H9 (cell line): ENCODE results near the gene DHODH. TPM values are rescaled to one million over a fixed set of nuclear protein-coding genes. Genes with fewer than 3 reads are reported as not detected.

Experiments
- DNase-seq: peaks from one replicate; pipeline ENCODE4 v3.0.0-alpha.2; 2017
- H2AFZ ChIP-seq: one replicate; pipeline ENCODE4 v1.6.1; 2013; ENCODE audit warnings: mild to moderate bottlenecking, low read length, control low read depth, moderate library complexity
- H2AK5ac ChIP-seq: 2 replicates; pipeline ENCODE4 v1.6.1; 2013; ENCODE audit warnings: low read length, control low read depth, mixed read lengths; ENCODE audit not compliant: insufficient read length
- H2BK120ac ChIP-seq: one replicate; pipeline ENCODE4 v1.6.1; 2013; ENCODE audit warnings: low read depth, mild to moderate bottlenecking, low read length, control low read depth, inconsistent platforms; ENCODE audit not compliant: poor library complexity, severe bottlenecking
- H2BK12ac ChIP-seq: 2 replicates; pipeline ENCODE4 v1.6.1; 2013; ENCODE audit warnings: low read length, control low read depth, mixed read lengths, low read depth; ENCODE audit not compliant: insufficient read length
- H2BK15ac ChIP-seq: 2 replicates; pipeline ENCODE4 v1.6.1; 2013; ENCODE audit warnings: low read depth, low read length, control low read depth
- H2BK20ac ChIP-seq: one replicate; pipeline ENCODE4 v1.6.1; 2013; ENCODE audit warnings: low read depth, mild to moderate bottlenecking, low read length, control low read depth, inconsistent platforms; ENCODE audit not compliant: poor library complexity, severe bottlenecking
- H2BK5ac ChIP-seq: 2 replicates; pipeline ENCODE4 v1.6.1; 2013; ENCODE audit warnings: low read length, control low read depth, mixed read lengths; ENCODE audit not compliant: insufficient read length
- H3K14ac ChIP-seq: 2 replicates; pipeline ENCODE4 v1.6.1; 2013; ENCODE audit warnings: low read length, control low read depth; ENCODE audit not compliant: insufficient read depth
- H3K18ac ChIP-seq: 2 replicates; pipeline ENCODE4 v1.6.1; 2013; ENCODE audit warnings: low read depth, mild to moderate bottlenecking, mixed read lengths, low read length, control low read depth; ENCODE audit not compliant: insufficient read length
- H3K23ac ChIP-seq: 2 replicates; pipeline ENCODE4 v1.6.1; 2013; ENCODE audit warnings: low read length, control low read depth, mixed read lengths, low read depth; ENCODE audit not compliant: insufficient read length
- H3K23me2 ChIP-seq: 2 replicates; pipeline ENCODE4 v1.6.1; 2013; ENCODE audit warnings: low read depth, mild to moderate bottlenecking, mixed read lengths, low read length, control low read depth; ENCODE audit not compliant: insufficient read length, poor library complexity, severe bottlenecking
- H3K27ac ChIP-seq: 2 replicates; pipeline ENCODE4 v1.5.1; 2013; ENCODE audit warnings: low read length, control low read depth, mixed read lengths, low read depth; ENCODE audit not compliant: insufficient read length
- H3K27me3 ChIP-seq: 2 replicates; pipeline ENCODE4 v1.6.1; 2013; ENCODE audit warnings: low read length, control low read depth, inconsistent platforms; ENCODE audit not compliant: insufficient read depth
- H3K4ac ChIP-seq: 2 replicates; pipeline ENCODE4 v1.6.1; 2013; ENCODE audit warnings: low read depth, mild to moderate bottlenecking, control low read depth, inconsistent platforms, low read length, moderate library complexity
- H3K4me1 ChIP-seq: 2 replicates; pipeline ENCODE4 v1.6.1; 2013; ENCODE audit warnings: low read length, control low read depth, inconsistent platforms; ENCODE audit not compliant: insufficient read depth
- H3K4me2 ChIP-seq: 2 replicates; pipeline ENCODE4 v1.6.1; 2013; ENCODE audit warnings: low read length, control low read depth, mixed read lengths; ENCODE audit not compliant: insufficient read length, insufficient read depth
- H3K56ac ChIP-seq: 2 replicates; pipeline ENCODE4 v1.6.1; 2013; ENCODE audit warnings: low read depth, mild to moderate bottlenecking, mixed read lengths, low read length, control low read depth; ENCODE audit not compliant: insufficient read length
- H3K79me1 ChIP-seq: 2 replicates; pipeline ENCODE4 v1.6.1; 2013; ENCODE audit warnings: low read depth, mild to moderate bottlenecking, moderate library complexity, low read length, control low read depth, inconsistent platforms; ENCODE audit not compliant: insufficient read depth, poor library complexity, severe bottlenecking
- H3K79me2 ChIP-seq: 2 replicates; pipeline ENCODE4 v1.6.1; 2013; ENCODE audit warnings: low read length, control low read depth, inconsistent platforms; ENCODE audit not compliant: insufficient read depth
- H3K9ac ChIP-seq: 2 replicates; pipeline ENCODE4 v1.6.1; 2013; ENCODE audit warnings: low read length, control low read depth, mixed read lengths; ENCODE audit not compliant: insufficient read length; ENCODE audit errors: extremely low read depth
- H3K9me3 ChIP-seq: one replicate; pipeline ENCODE4 v1.6.1; 2013; ENCODE audit warnings: low read depth, low read length, inconsistent platforms; ENCODE audit not compliant: control insufficient read depth
- H3T11ph ChIP-seq: one replicate; pipeline ENCODE4 v1.6.1; 2013; ENCODE audit warnings: mild to moderate bottlenecking, low read length, control low read depth, inconsistent platforms
- H4K20me1 ChIP-seq: one replicate; pipeline ENCODE4 v1.6.1; 2013; ENCODE audit not compliant: control insufficient read depth, insufficient read length, insufficient read depth
- H4K5ac ChIP-seq: 2 replicates; pipeline ENCODE4 v1.6.1; 2013; ENCODE audit warnings: low read depth, mild to moderate bottlenecking, mixed read lengths, low read length, control low read depth; ENCODE audit not compliant: insufficient read length
- H4K8ac ChIP-seq: replicated peaks from 2 replicates; pipeline ENCODE4 v1.6.1; 2013; ENCODE audit warnings: low read length, control low read depth, mixed read lengths, low read depth; ENCODE audit not compliant: insufficient read length
- H4K91ac ChIP-seq: 2 replicates; pipeline ENCODE4 v1.6.1; 2013; ENCODE audit warnings: low read depth, mild to moderate bottlenecking, moderate library complexity, mixed read lengths, low read length, control low read depth; ENCODE audit not compliant: insufficient read length
- H3K27ac Mint-ChIP-seq, 3 experiments: 2 replicates in 2 of 3; 3 replicates in 1 of 3; pipeline ENCODE4 v1.8.0; 2020 to 2021; ENCODE audit warnings: mixed read lengths in 3 of 3, mild to moderate bottlenecking in 1 of 3, moderate library complexity in 1 of 3
- H3K27me3 Mint-ChIP-seq: 2 replicates; pipeline ENCODE4 v1.8.0; 2021; ENCODE audit warnings: low read depth, mild to moderate bottlenecking, moderate library complexity, mixed read lengths
- H3K36me3 Mint-ChIP-seq, 3 experiments: 2 replicates in 2 of 3; 3 replicates in 1 of 3; pipeline ENCODE4 v1.8.0; 2020 to 2021; ENCODE audit warnings: low read depth in 3 of 3, mixed read lengths in 3 of 3; ENCODE audit not compliant: insufficient read depth in 1 of 3
- H3K4me1 Mint-ChIP-seq, 2 experiments: 2 replicates each; pipeline ENCODE4 v1.8.0; 2020; ENCODE audit warnings: mixed read lengths in 2 of 2
- H3K4me3 Mint-ChIP-seq, 2 experiments: 2 replicates in 1 of 2; 3 replicates in 1 of 2; pipeline ENCODE4 v1.8.0; 2020 to 2021; ENCODE audit warnings: mild to moderate bottlenecking in 2 of 2, mixed read lengths in 2 of 2, moderate library complexity in 1 of 2
- H3K9me3 Mint-ChIP-seq, 2 experiments: 2 replicates in 1 of 2; 3 replicates in 1 of 2; pipeline ENCODE4 v1.8.0; 2020; ENCODE audit warnings: mild to moderate bottlenecking in 2 of 2, mixed read lengths in 2 of 2, moderate library complexity in 1 of 2
- WGBS: extraction: QIAGEN DNeasy Blood & Tissue Kit; methylation state at CpG from one replicate; pipeline ENCODE4 v1.1.7; 2013; ENCODE audit warnings: missing lambda C conversion rate, low lambda C conversion rate, mixed read lengths; ENCODE audit not compliant: insufficient read length; ENCODE audit errors: extremely low coverage; 5-methylcytosine and 5-hydroxymethylcytosine counted together
- total RNA-seq: library from RNA; stranded (reverse); gene quantifications from 2 replicates; pipeline ENCODE4 v1.2.1, GENCODE V29; 2021
- TF ChIP-seq, protein P1 (sequence below): fragments of 200-600 bp; sonication (generic); conservative IDR thresholded peaks from 3 replicates; pipeline ENCODE4 v1.8.0; 2021; ENCODE audit warnings: antibody characterized with exemption, mild to moderate bottlenecking

Gene DHODH
- total RNA-seq, 1 experiment from 2014 or later: 16.4 TPM

DNA sequence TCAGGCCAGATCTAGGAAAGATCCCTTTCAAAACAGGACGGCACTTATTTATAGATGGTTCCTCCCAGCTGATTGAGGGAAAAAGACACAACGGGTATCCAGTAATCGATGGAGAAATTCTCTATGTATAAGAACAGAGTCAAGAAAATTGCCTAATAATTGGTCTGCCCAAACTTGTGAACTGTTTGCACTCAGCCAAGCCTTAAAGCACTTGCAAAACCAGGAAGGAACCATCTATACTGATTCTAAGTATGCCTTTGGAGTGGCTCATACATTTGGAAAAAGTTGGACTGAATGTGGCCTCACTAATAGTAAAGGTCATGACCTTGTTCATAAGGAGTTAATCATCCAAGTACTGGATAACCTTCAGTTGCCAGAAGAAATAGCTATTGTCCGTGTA is 60.4 kb downstream of the DHODH start:
- no peak overlapping the region for H4K5ac ChIP-seq
- no peak for DNase-seq
- no peak overlapping the region for H3K4ac ChIP-seq
- TF ChIP-seq, protein P1, sequence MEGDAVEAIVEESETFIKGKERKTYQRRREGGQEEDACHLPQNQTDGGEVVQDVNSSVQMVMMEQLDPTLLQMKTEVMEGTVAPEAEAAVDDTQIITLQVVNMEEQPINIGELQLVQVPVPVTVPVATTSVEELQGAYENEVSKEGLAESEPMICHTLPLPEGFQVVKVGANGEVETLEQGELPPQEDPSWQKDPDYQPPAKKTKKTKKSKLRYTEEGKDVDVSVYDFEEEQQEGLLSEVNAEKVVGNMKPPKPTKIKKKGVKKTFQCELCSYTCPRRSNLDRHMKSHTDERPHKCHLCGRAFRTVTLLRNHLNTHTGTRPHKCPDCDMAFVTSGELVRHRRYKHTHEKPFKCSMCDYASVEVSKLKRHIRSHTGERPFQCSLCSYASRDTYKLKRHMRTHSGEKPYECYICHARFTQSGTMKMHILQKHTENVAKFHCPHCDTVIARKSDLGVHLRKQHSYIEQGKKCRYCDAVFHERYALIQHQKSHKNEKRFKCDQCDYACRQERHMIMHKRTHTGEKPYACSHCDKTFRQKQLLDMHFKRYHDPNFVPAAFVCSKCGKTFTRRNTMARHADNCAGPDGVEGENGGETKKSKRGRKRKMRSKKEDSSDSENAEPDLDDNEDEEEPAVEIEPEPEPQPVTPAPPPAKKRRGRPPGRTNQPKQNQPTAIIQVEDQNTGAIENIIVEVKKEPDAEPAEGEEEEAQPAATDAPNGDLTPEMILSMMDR: no peak
- no peak overlapping the region for H2BK12ac ChIP-seq
- H3K9ac ChIP-seq: no peak overlapping the region
- H3K4me1 ChIP-seq: no peaks in the 10 kb centered on the region
- no peaks in the 10 kb centered on the region for H3K27me3 ChIP-seq
- no peak overlapping the region for H3K27ac Mint-ChIP-seq
- no peak overlapping the region for H2BK20ac ChIP-seq
- H2BK15ac ChIP-seq: no peak overlapping the region
- no peak overlapping the region for H3K56ac ChIP-seq
- no peak overlapping the region for H3T11ph ChIP-seq
- H3K27me3 Mint-ChIP-seq: peaks cover 7% of the 10 kb centered on the region; the same call in 1 of the 2 replicates
- no peak overlapping the region for H3K18ac ChIP-seq
- H3K79me2 ChIP-seq: no peaks in the 10 kb centered on the region
- no peaks in the 10 kb centered on the region for H4K20me1 ChIP-seq
- H3K23me2 ChIP-seq: no peaks in the 10 kb centered on the region
- H4K91ac ChIP-seq: no peak overlapping the region
- no peaks in the 10 kb centered on the region for H3K79me1 ChIP-seq
- H3K14ac ChIP-seq: no peak overlapping the region
- no peak overlapping the region for H3K4me3 Mint-ChIP-seq
- H2AK5ac ChIP-seq: no peak overlapping the region
- no peak overlapping the region for H3K4me2 ChIP-seq
- WGBS: no CpG with 5 or more reads among the region's 4 CpGs
- no peak overlapping the region for H2BK120ac ChIP-seq
- H3K9me3 ChIP-seq: no peaks in the 10 kb centered on the region
- no peak overlapping the region for H2AFZ ChIP-seq
- H3K36me3 Mint-ChIP-seq: no peaks in the 10 kb centered on the region; a peak in 1 of 7 replicates
- no peak overlapping the region for H3K27ac ChIP-seq
- no peak overlapping the region for H3K23ac ChIP-seq
- H3K9me3 Mint-ChIP-seq: peaks cover 0 to 3% of the 10 kb centered on the region in 2 experiments; a peak in 2 of 5 replicates
- H4K8ac ChIP-seq: no peak overlapping the region
- no peak overlapping the region for H2BK5ac ChIP-seq
- peaks cover 5 to 8% of the 10 kb centered on the region in 2 experiments; a peak in 2 of 4 replicates for H3K4me1 Mint-ChIP-seq
